HepG2 (cell line): Measurements from ENCODE around the gene GFRA4. TPM values are rescaled to one million over a fixed set of nuclear protein-coding genes. Genes with fewer than 3 reads are reported as not detected.

Experiments used
- ATAC-seq: fragments of 200-7000 bp; cut with Tn5 transposase; 3 replicates; pipeline ENCODE4 v1.9.1; 2020; ENCODE audit warnings: mild to moderate bottlenecking, moderate library complexity
- BruUV-seq: library from RNA; stranded (reverse); fragments of 400-500 nt; replicated peaks from 2 replicates; lab custom pipeline; 2021; lab: Mats Ljungman, UMichigan
- CTCF ChIA-PET: fragments of 300-600 bp; formaldehyde crosslinking; extraction: SDS; loops from one replicate; lab custom pipeline; 2021; ENCODE audit warnings: low total read pairs, inconsistent platforms, low intra/inter-chr PET ratio; lab: Yijun Ruan, JAX
- POLR2A ChIA-PET: fragments of 350-600 bp; sonication (Branson Sonifier 250); formaldehyde crosslinking; loops from one replicate; lab custom pipeline; 2020; ENCODE audit warnings: antibody characterized with exemption, inconsistent platforms; lab: Yijun Ruan, JAX
- DNase-seq: peaks from one replicate; pipeline ENCODE4 v3.0.0-alpha.2; 2015; ENCODE audit warnings: low spot score
- FAIRE-seq: peaks from 3 replicates; lab custom pipeline; 2011; peaks lifted over from hg19 to GRCh38; lab: Jason Lieb, UNC
- H2AFZ ChIP-seq: one replicate; pipeline ENCODE4 v1.6.1; 2011; ENCODE audit warnings: low read length, inconsistent platforms
- H3K27ac ChIP-seq: fragments of 300-600 bp; 3 replicates; pipeline ENCODE4 v1.8.0; 2011; ENCODE audit warnings: mixed run types, mild to moderate bottlenecking, mixed read lengths, low read length, inconsistent platforms; ENCODE audit not compliant: insufficient read depth; ENCODE audit errors: extremely low read length
- H3K27me3 ChIP-seq, 2 experiments: fragments of 200-600 bp in 1 of 2; 2 replicates in 1 of 2; 3 replicates in 1 of 2; pipeline versions ENCODE4 v1.6.0 to v1.8.0; 2011; ENCODE audit warnings: low read length in 2 of 2, mild to moderate bottlenecking in 2 of 2, moderate library complexity in 2 of 2, inconsistent platforms in 1 of 2; ENCODE audit not compliant: insufficient read depth in 2 of 2, control insufficient read depth in 1 of 2
- H3K36me3 ChIP-seq, 2 experiments: fragments of 200-600 bp in 1 of 2; replicated peaks in 1 of 2; 2 replicates in 1 of 2; 3 replicates in 1 of 2; pipeline versions ENCODE4 v1.5.1 to v1.8.0; 2011; ENCODE audit warnings: low read length in 2 of 2, inconsistent platforms in 1 of 2; ENCODE audit not compliant: insufficient read depth in 2 of 2, control insufficient read depth in 1 of 2
- H3K4me1 ChIP-seq: 2 replicates; pipeline ENCODE4 v1.5.1; 2012; ENCODE audit warnings: low read length, inconsistent platforms; ENCODE audit not compliant: insufficient read depth
- H3K4me2 ChIP-seq: 2 replicates; pipeline ENCODE4 v1.6.0; 2011; ENCODE audit warnings: low read depth, low read length, inconsistent platforms
- H3K4me3 ChIP-seq, 3 experiments: fragments of 200-600 bp in 1 of 3; sonication (generic), shearing (Covaris generic) in 1 of 3; replicated peaks in 1 of 3; 2 replicates each; pipeline ENCODE4 v1.5.1; 2011 to 2016; ENCODE audit warnings: low read length in 3 of 3, inconsistent platforms in 2 of 3, low read depth in 2 of 3, mild to moderate bottlenecking in 2 of 3, control low read depth in 1 of 3, mixed read lengths in 1 of 3; ENCODE audit not compliant: insufficient read depth in 1 of 3
- H3K79me2 ChIP-seq: one replicate; pipeline ENCODE4 v1.6.1; 2011; ENCODE audit warnings: low read length, inconsistent platforms; ENCODE audit not compliant: insufficient read depth
- H3K9ac ChIP-seq: 2 replicates; pipeline ENCODE4 v1.6.0; 2011; ENCODE audit warnings: mild to moderate bottlenecking, low read depth, low read length, inconsistent platforms; ENCODE audit not compliant: insufficient read depth
- H3K9me3 ChIP-seq: 2 replicates; pipeline ENCODE4 v1.5.1; 2012; ENCODE audit warnings: mild to moderate bottlenecking, low read length
- H4K20me1 ChIP-seq: 2 replicates; pipeline ENCODE4 v1.6.0; 2011; ENCODE audit warnings: inconsistent platforms, mild to moderate bottlenecking, low read length, moderate library complexity; ENCODE audit not compliant: insufficient read depth
- MLXIP ChIP-seq: sonication (generic); formaldehyde crosslinking; IDR thresholded peaks from 2 replicates; pipeline ENCODE4 v1.9.0; 2021; ENCODE audit warnings: missing genetic modification reagents, borderline replicate concordance
- NFYC ChIP-seq: IDR thresholded peaks from 2 replicates; pipeline ENCODE4 v1.6.1; 2016; ENCODE audit warnings: missing genetic modification reagents, missing compliant biosample characterization
- PHF20 ChIP-seq: sonication (generic); formaldehyde crosslinking; IDR thresholded peaks from 2 replicates; pipeline ENCODE4 v1.5.0; 2020; ENCODE audit warnings: mild to moderate bottlenecking, missing genetic modification reagents
- WGBS: methylation state at CpG from one replicate; pipeline ENCODE4 v1.1.6; 2017; ENCODE audit warnings: low lambda C conversion rate; 5-methylcytosine and 5-hydroxymethylcytosine counted together
- in situ Hi-C: cut with HindIII; loops from 2 replicates; pipeline ENCODE4 v1.10.0; 2017; ENCODE audit warnings: low pct_unique_long_range_greater_than_20kb; ENCODE audit not compliant: extremely low pct_ligation_motif_present
- intact Hi-C: fragments of 100-400 bp; cut with micrococcal nuclease; formaldehyde crosslinking; loops from one replicate; pipeline ENCODE4 v1.10.0; 2022; ENCODE audit not compliant: unreplicated experiment
- polyA plus RNA-seq, 8 experiments: library from polyadenylated mRNA; depleted of rRNA in 3 of 8; stranded (reverse) in 7 of 8; unstranded in 1 of 8; fragments of >200 nt; fragmentation: Illumina TruSeq in 4 of 8; extraction: Trizol in 4 of 8; gene quantifications; 2 replicates each; pipeline versions ENCODE4 v1.2.1 to v1.2.3, GENCODE V29; 2011 to 2016; ENCODE audit warnings: low read depth in 4 of 8, missing spikeins in 1 of 8, mixed read lengths in 1 of 8; ENCODE audit not compliant: insufficient read depth in 1 of 8
- total RNA-seq, 5 experiments: library from RNA; depleted of rRNA; stranded (reverse); fragments of >200 nt; fragmentation: Illumina TruSeq; extraction: Trizol; gene quantifications; 2 replicates each; pipeline ENCODE4 v1.2.3, GENCODE V29; 2016; ENCODE audit warnings: low read depth in 1 of 5

Gene GFRA4
- total and polyA plus RNA-seq, 2 of the 13 experiments (the other 11 are each of a cell fraction or from before 2014, with no cell fraction given): not detected

GRCh38 chr20:3660262-3661059, 2.7 kb downstream of the GFRA4 start:
- Histone ChIP-seq H3K79me2 (no peaks in the 10 kb centered on the region), H4K20me1 (no peaks in the 10 kb centered on the region), H3K4me3 (peak overlapping the region; percentile 29 to 72 (median 48); a peak in 4 of 6 replicates), H3K27me3 (peaks cover 6 to 28% of the 10 kb centered on the region in 2 experiments), H3K4me1 (peaks cover 38% of the 10 kb centered on the region), H3K9ac (peak overlapping the region; percentile 57; the same call in 1 of the 2 replicates), H3K36me3 (no peaks in the 10 kb centered on the region), H2AFZ (no peak overlapping the region), H3K27ac (no peak overlapping the region), H3K4me2 (peak overlapping the region; percentile 97), H3K9me3 (no peaks in the 10 kb centered on the region)
- no peak for ATAC-seq
- POLR2A ChIA-PET: interaction anchor here (1.5 kb wide), 1 partner anchor 107 kb away, joined by 3 read pairs; the partner anchor contains the start of gene ADISSP
- intact Hi-C loops (no loop called here), in situ Hi-C loops (no loop called here)
- WGBS: 89% methylated on average over 75 of the region's 75 CpGs
- BruUV-seq: no TSS peak
- no peak for TF ChIP-seq MLXIP (CRISPR knock-in tag)
- TF ChIP-seq NFYC: no peak
- TF ChIP-seq PHF20 (CRISPR knock-in tag): no peak
- FAIRE-seq: no peak
- no peak for DNase-seq
- CTCF ChIA-PET: no interaction called here
